Activated gamma-delta T cell (primary cell): Measurements from ENCODE around the gene TSHZ3.

Experiments used
- DNase-seq: peaks from one replicate; lab custom pipeline; 2025; lab: John Stamatoyannopoulos, UW

Gene TSHZ3

GRCh38 chr19:31313291-31314030, 35.8 kb downstream of the TSHZ3 start:
- DNase-seq = no peak

GRCh38 chr19:31312677-31313244, 36.5 kb downstream of the TSHZ3 start:
- DNase-seq = no peak

- DNase-seq = no peak
Observed at GRCh38 chr19:31312009-31312676, 37.1 kb downstream of the TSHZ3 start.

GRCh38 chr19:31310432-31311133, 38.7 kb downstream of the TSHZ3 start:
- DNase-seq = no peak

GRCh38 chr19:31308781-31309180, 40.5 kb downstream of the TSHZ3 start:
- no peak for DNase-seq

- DNase-seq = no peak
Observed at GRCh38 chr19:31307071-31307669, 42.1 kb downstream of the TSHZ3 start.

GRCh38 chr19:31306006-31306753, 43.1 kb downstream of the TSHZ3 start:
- no peak for DNase-seq

GRCh38 chr19:31304831-31305312, 44.4 kb downstream of the TSHZ3 start:
- no peak for DNase-seq

GRCh38 chr19:31303262-31303815, 45.9 kb downstream of the TSHZ3 start:
- no peak for DNase-seq

- no peak for DNase-seq
Observed at GRCh38 chr19:31301306-31301980, 47.8 kb downstream of the TSHZ3 start.

- DNase-seq = no peak
Observed at GRCh38 chr19:31300422-31300821, 48.8 kb downstream of the TSHZ3 start.

- no peak for DNase-seq
Observed at GRCh38 chr19:31299665-31300064, 49.6 kb downstream of the TSHZ3 start.

- no peak for DNase-seq
Observed at GRCh38 chr19:31297991-31298390, 51.2 kb downstream of the TSHZ3 start.

- no peak for DNase-seq
Observed at GRCh38 chr19:31296741-31297390, 52.4 kb downstream of the TSHZ3 start.

- DNase-seq = no peak
Observed at GRCh38 chr19:31294189-31294588, 55.0 kb downstream of the TSHZ3 start.

- DNase-seq = no peak
Observed at GRCh38 chr19:31292639-31293185, 56.5 kb downstream of the TSHZ3 start.

GRCh38 chr19:31290931-31291590, 58.2 kb downstream of the TSHZ3 start:
- DNase-seq = no peak

GRCh38 chr19:31289976-31290375, 59.3 kb downstream of the TSHZ3 start:
- no peak for DNase-seq

GRCh38 chr19:31289381-31289880, 59.8 kb downstream of the TSHZ3 start:
- DNase-seq = no peak
